Measurements from ENCODE around the gene ATP2A1.

- no peak for TF ChIP-seq CTCF (IDR thresholded peaks at IDR 0.05)
- no peak for TF ChIP-seq POLR2A (IDR thresholded peaks at IDR 0.05)
Measured at GRCh38 chr16:28846933-28847273, 31.4 kb upstream of the ATP2A1 start.

Data from vagina (tissue), 2 donors.